Panc1 (cell line): ENCODE measurements around the gene TRIM37. TPM values are rescaled to one million over a fixed set of nuclear protein-coding genes. Genes with fewer than 3 reads are reported as not detected.

Experiments used
- ATAC-seq: fragments of 200-7000 bp; cut with Tn5 transposase; 2 replicates; pipeline ENCODE4 v1.9.1; 2020; ENCODE audit warnings: mild to moderate bottlenecking, moderate library complexity
- BruUV-seq: library from RNA; stranded (reverse); fragments of 400-500 nt; replicated peaks from 2 replicates; lab custom pipeline; 2021; lab: Mats Ljungman, UMichigan
- CTCF ChIA-PET: fragments of 300-600 bp; sonication (Branson Sonifier 250); formaldehyde crosslinking; loops from one replicate; lab custom pipeline; 2022; ENCODE audit warnings: antibody characterized with exemption; lab: Charles Lee
- POLR2A ChIA-PET: fragments of 300-600 bp; sonication (Branson Sonifier 250); formaldehyde crosslinking; loops from one replicate; lab custom pipeline; 2022; ENCODE audit warnings: antibody characterized with exemption; lab: Charles Lee
- DNase-seq: peaks from one replicate; pipeline ENCODE4 v3.0.0-alpha.2; 2010; ENCODE audit warnings: low read depth, low spot score
- H3K27ac ChIP-seq: 2 replicates; pipeline ENCODE4 v1.5.1; 2011; ENCODE audit warnings: mild to moderate bottlenecking, low read length, inconsistent platforms
- H3K27me3 ChIP-seq: fragments of 200-500 bp; sonication (Bioruptor generic); 2 replicates; pipeline ENCODE4 v1.6.0; 2014; ENCODE audit warnings: low read length, inconsistent platforms; ENCODE audit not compliant: control insufficient read depth, insufficient read depth
- H3K36me3 ChIP-seq: fragments of 200-500 bp; sonication (Bioruptor generic); 2 replicates; pipeline ENCODE4 v1.5.1; 2014; ENCODE audit warnings: inconsistent platforms, mild to moderate bottlenecking, low read length, moderate library complexity; ENCODE audit not compliant: control insufficient read depth, insufficient read depth
- H3K4me1 ChIP-seq: 2 replicates; pipeline ENCODE4 v1.5.1; 2011; ENCODE audit warnings: inconsistent platforms, mild to moderate bottlenecking, low read length, moderate library complexity; ENCODE audit not compliant: control insufficient read depth, insufficient read depth
- H3K4me3 ChIP-seq, 2 experiments: 2 replicates each; pipeline ENCODE4 v1.5.1; 2011 to 2012; ENCODE audit warnings: low read depth in 2 of 2, low read length in 2 of 2, mild to moderate bottlenecking in 2 of 2, inconsistent platforms in 1 of 2, moderate library complexity in 1 of 2
- H3K9me3 ChIP-seq: fragments of 200-500 bp; sonication (Bioruptor generic); 2 replicates; pipeline ENCODE4 v1.5.1; 2014; ENCODE audit warnings: low read depth, mild to moderate bottlenecking, inconsistent platforms, low read length, moderate library complexity; ENCODE audit not compliant: control insufficient read depth, insufficient read depth
- POLR2AphosphoS5 ChIP-seq: IDR thresholded peaks from 2 replicates; pipeline ENCODE4 v1.6.1; 2012; ENCODE audit warnings: mild to moderate bottlenecking, low read depth, low read length, moderate library complexity
- SIN3A ChIP-seq: IDR thresholded peaks from 2 replicates; pipeline ENCODE4 v1.6.1; 2012; ENCODE audit warnings: low read depth, mild to moderate bottlenecking, low read length, moderate library complexity, borderline replicate concordance; ENCODE audit not compliant: insufficient read depth
- TCF7L2 ChIP-seq: IDR thresholded peaks from 2 replicates; pipeline ENCODE4 v1.6.1; 2011; ENCODE audit warnings: mild to moderate bottlenecking, low read depth, low read length, inconsistent platforms
- in situ Hi-C: cut with HindIII; loops from 2 replicates; pipeline ENCODE4 v1.10.0; 2016; ENCODE audit warnings: low sequenced_read_pairs, low pct_unique_long_range_greater_than_20kb
- intact Hi-C: fragments of 100-400 bp; cut with micrococcal nuclease; formaldehyde crosslinking; loops from one replicate; pipeline ENCODE4 v1.10.0; 2022; ENCODE audit not compliant: unreplicated experiment
- total RNA-seq: library from RNA; stranded (reverse); gene quantifications from one replicate; pipeline ENCODE4 v1.2.1, GENCODE V29; 2021; ENCODE audit not compliant: unreplicated experiment
- TF ChIP-seq, protein P1 (sequence below), 2 experiments: IDR thresholded peaks; 2 replicates each; pipeline ENCODE4 v1.6.1; 2011 to 2012; ENCODE audit warnings: low read depth in 2 of 2, control low read depth in 1 of 2, low read length in 1 of 2, mild to moderate bottlenecking in 1 of 2, moderate library complexity in 1 of 2; ENCODE audit not compliant: insufficient read depth in 1 of 2
- TF ChIP-seq, protein P2 (sequence below): fragments of 450-650 bp; IDR thresholded peaks from 2 replicates; pipeline ENCODE4 v1.5.1; 2017; ENCODE audit warnings: mild to moderate bottlenecking

TRIM37 gene
- total RNA-seq, 1 experiment from 2014 or later, result 43.3 TPM

DNA sequence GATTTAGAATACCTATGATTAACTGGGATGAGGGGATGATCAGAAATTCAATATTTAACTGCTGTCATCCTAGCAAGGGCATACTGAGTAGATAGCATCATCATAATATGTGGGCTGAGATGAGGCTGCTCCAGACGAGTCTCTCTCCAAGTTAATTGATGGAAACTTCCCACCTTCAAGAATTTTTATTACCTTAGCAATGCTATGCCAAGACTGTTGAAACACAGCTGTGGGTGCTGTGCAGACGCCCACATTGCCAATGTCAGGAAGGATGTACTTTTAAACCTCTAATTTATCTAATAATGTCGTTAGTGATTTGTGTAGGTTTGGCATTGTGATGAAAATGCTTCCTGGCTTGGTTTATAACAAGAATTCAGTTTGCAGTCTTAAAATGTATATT, 170.4 kb downstream of the TRIM37 start:
- no peak overlapping the region for H3K27ac ChIP-seq
- H3K27me3 ChIP-seq, result no peaks in the 10 kb centered on the region
- ChIA-PET CTCF (interaction anchor here (0.6 to 0.7 kb wide), 2 partner anchors 104 to 418 kb away, joined by 3 to 7 read pairs; no protein-coding TSS in a partner anchor), POLR2A (interaction anchor here (0.6 to 0.7 kb wide), 2 partner anchors 94 to 171 kb away, joined by 3 to 8 read pairs; no protein-coding TSS in a partner anchor)
- ATAC-seq (no peak), DNase-seq (no peak)
- in situ Hi-C loops, result no loop called here
- no peaks in the 10 kb centered on the region for H3K9me3 ChIP-seq
- BruUV-seq, result no TSS peak
- H3K4me1 ChIP-seq, result no peaks in the 10 kb centered on the region
- no peaks in the 10 kb centered on the region for H3K36me3 ChIP-seq
- H3K4me3 ChIP-seq, result no peak overlapping the region
- intact Hi-C loops, result no loop called here
- TF ChIP-seq TCF7L2, result no peak
- TF ChIP-seq, protein P1, sequence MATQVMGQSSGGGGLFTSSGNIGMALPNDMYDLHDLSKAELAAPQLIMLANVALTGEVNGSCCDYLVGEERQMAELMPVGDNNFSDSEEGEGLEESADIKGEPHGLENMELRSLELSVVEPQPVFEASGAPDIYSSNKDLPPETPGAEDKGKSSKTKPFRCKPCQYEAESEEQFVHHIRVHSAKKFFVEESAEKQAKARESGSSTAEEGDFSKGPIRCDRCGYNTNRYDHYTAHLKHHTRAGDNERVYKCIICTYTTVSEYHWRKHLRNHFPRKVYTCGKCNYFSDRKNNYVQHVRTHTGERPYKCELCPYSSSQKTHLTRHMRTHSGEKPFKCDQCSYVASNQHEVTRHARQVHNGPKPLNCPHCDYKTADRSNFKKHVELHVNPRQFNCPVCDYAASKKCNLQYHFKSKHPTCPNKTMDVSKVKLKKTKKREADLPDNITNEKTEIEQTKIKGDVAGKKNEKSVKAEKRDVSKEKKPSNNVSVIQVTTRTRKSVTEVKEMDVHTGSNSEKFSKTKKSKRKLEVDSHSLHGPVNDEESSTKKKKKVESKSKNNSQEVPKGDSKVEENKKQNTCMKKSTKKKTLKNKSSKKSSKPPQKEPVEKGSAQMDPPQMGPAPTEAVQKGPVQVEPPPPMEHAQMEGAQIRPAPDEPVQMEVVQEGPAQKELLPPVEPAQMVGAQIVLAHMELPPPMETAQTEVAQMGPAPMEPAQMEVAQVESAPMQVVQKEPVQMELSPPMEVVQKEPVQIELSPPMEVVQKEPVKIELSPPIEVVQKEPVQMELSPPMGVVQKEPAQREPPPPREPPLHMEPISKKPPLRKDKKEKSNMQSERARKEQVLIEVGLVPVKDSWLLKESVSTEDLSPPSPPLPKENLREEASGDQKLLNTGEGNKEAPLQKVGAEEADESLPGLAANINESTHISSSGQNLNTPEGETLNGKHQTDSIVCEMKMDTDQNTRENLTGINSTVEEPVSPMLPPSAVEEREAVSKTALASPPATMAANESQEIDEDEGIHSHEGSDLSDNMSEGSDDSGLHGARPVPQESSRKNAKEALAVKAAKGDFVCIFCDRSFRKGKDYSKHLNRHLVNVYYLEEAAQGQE (IDR thresholded peaks at IDR 0.05; ENCODE audit: insufficient read depth in 1 of 2, low read depth in 2 of 2, low read length in 1 of 2), result no peak
- TF ChIP-seq, protein P2, sequence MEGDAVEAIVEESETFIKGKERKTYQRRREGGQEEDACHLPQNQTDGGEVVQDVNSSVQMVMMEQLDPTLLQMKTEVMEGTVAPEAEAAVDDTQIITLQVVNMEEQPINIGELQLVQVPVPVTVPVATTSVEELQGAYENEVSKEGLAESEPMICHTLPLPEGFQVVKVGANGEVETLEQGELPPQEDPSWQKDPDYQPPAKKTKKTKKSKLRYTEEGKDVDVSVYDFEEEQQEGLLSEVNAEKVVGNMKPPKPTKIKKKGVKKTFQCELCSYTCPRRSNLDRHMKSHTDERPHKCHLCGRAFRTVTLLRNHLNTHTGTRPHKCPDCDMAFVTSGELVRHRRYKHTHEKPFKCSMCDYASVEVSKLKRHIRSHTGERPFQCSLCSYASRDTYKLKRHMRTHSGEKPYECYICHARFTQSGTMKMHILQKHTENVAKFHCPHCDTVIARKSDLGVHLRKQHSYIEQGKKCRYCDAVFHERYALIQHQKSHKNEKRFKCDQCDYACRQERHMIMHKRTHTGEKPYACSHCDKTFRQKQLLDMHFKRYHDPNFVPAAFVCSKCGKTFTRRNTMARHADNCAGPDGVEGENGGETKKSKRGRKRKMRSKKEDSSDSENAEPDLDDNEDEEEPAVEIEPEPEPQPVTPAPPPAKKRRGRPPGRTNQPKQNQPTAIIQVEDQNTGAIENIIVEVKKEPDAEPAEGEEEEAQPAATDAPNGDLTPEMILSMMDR, result no peak
- no peak for TF ChIP-seq SIN3A
- TF ChIP-seq POLR2AphosphoS5, result no peak

DNA sequence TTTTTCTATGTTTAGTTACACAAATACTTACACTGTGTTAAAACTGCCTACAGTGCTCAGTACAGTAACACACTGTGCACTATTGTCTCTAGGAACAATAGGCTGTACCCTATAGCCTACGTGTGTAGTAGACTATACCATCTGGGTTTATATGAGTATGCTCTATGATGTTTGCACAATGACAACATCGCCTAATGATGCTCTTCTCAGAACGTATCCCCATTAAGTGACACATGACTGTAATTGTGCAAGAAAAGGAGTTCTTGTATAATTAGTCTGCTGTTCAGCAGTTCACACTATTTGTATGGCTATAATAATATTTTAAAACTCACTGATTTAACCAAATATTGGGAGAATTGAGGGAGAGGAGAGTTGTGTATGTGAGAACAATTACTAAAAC, 173.7 kb downstream of the TRIM37 start:
- ChIA-PET POLR2A (no interaction called here), CTCF (no interaction called here)
- DNase-seq (no peak), ATAC-seq (no peak)
- BruUV-seq, result no TSS peak
- TF ChIP-seq SIN3A, result no peak
- TF ChIP-seq POLR2AphosphoS5, result no peak
- TF ChIP-seq, protein P1 (IDR thresholded peaks at IDR 0.05; ENCODE audit: insufficient read depth in 1 of 2, low read depth in 2 of 2, low read length in 1 of 2), result no peak
- TF ChIP-seq, protein P2, result no peak
- no peak for TF ChIP-seq TCF7L2
- no peaks in the 10 kb centered on the region for H3K4me1 ChIP-seq
- no peaks in the 10 kb centered on the region for H3K27me3 ChIP-seq
- in situ Hi-C loops (no loop called here), intact Hi-C loops (no loop called here)
- H3K27ac ChIP-seq, result no peak overlapping the region
- H3K9me3 ChIP-seq, result no peaks in the 10 kb centered on the region
- H3K4me3 ChIP-seq, result no peak overlapping the region
- no peaks in the 10 kb centered on the region for H3K36me3 ChIP-seq
